Activated gamma-delta T cell (primary cell): ENCODE data around the gene PLAGL2.
"Not testable (repeated sequence)": the region's sequence is repeated elsewhere in the genome, so short reads cannot be mapped to it uniquely, and the experiment has no call there.

Experiments used
- DNase-seq: peaks from one replicate; lab custom pipeline; 2025; lab: John Stamatoyannopoulos, UW
- total RNA-seq, 2 donors: gene quantifications; one replicate each; lab custom pipeline; 2026; lab: John Stamatoyannopoulos, UW

PLAGL2 gene, protein sequence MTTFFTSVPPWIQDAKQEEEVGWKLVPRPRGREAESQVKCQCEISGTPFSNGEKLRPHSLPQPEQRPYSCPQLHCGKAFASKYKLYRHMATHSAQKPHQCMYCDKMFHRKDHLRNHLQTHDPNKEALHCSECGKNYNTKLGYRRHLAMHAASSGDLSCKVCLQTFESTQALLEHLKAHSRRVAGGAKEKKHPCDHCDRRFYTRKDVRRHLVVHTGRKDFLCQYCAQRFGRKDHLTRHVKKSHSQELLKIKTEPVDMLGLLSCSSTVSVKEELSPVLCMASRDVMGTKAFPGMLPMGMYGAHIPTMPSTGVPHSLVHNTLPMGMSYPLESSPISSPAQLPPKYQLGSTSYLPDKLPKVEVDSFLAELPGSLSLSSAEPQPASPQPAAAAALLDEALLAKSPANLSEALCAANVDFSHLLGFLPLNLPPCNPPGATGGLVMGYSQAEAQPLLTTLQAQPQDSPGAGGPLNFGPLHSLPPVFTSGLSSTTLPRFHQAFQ
- total RNA-seq: 7.3 to 7.5 reads per million in 2 donors

DNA sequence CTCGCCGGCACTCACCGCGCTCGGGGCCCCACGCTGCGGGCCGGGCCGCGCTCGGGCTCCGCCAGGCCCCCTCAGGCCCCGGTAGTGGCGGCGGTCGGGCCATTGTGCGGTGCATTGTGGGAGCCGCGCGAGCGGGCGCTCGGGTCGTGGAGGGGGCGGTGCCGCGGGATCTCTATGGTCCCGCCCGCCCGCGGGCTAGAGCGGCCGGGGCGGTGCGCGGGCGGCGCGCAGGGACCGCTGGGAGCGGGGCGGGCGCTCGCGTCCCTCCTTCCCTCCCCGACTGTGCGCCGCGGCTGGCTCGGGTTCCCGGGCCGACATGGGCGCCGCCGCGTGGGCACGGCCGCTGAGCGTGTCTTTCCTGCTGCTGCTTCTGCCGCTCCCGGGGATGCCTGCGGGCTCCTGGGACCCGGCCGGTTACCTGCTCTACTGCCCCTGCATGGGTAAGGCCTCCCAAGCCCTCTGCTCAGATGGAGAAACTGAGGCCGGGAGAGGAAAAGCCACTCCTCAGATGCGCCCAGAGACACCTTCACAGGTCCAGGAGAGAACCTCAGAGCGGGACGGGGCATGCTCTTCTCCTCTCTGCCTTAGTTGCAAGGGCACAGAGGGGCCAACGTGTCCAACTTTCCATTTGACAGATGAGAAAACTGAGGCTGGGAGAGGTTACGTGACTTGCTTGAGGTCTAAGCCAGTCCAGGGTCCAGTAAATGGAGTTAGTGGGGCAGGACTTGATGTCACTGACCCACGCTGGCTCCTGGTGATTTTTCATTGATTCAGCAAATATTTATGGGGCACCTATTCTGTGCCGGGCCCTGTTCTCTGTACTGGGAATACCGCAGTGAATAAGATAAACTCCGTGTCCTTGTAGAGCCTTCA lies at the start of gene PLAGL2, which contains the start of gene POFUT1:
TSS of gene PLAGL2 (minus strand) at position 118 of the 873 bp plus-strand sequence. CDS start 5,565 bp downstream, outside the sequence.
TSS of gene POFUT1 (plus strand) at position 255 of the 873 bp plus-strand sequence. CDS start at position 317, 62 bp downstream.
- peak; percentile 78 for DNase-seq

DNA sequence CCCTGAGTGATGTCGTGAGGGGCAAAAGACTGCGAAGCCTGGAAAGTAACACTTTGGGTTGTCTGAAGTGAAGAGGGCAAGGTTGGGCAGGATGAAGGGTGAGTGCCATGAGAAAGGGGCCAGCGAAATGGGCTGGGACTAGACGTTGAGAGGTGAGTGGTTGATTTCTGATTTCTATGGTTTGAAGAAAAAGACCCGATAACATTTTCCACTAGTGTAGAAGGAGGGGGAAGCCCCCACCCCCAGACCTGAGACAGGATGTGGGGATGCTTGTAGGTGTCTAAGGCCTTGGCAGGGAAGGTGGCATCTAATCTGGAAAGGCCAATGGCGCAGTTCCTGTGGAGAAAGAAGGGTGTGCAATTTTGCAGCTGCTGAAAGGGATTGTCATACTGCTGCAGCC lies 44.6 kb upstream of the PLAGL2 start:
- no peak for DNase-seq

DNA sequence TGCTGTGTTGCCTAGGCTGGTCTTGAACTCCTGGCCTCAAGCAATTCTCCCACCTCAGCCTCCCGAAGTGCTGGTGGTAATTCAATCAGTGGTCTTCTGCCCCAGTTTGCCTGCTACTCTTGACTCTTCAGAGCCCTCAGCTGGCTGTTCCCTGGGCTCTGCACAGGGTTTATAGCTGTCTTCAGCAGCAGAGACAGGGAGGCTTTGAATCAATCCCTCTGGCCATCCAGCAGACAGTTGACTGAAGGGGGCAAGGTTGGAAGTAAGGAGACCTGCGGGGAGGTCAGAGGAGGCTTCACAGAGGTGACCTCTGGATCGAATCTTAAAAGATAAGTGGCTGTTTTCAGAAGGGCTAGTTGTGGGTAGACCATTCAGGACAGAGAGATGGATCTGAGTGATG lies 43.9 kb upstream of the PLAGL2 start:
- DNase-seq: no peak

DNA sequence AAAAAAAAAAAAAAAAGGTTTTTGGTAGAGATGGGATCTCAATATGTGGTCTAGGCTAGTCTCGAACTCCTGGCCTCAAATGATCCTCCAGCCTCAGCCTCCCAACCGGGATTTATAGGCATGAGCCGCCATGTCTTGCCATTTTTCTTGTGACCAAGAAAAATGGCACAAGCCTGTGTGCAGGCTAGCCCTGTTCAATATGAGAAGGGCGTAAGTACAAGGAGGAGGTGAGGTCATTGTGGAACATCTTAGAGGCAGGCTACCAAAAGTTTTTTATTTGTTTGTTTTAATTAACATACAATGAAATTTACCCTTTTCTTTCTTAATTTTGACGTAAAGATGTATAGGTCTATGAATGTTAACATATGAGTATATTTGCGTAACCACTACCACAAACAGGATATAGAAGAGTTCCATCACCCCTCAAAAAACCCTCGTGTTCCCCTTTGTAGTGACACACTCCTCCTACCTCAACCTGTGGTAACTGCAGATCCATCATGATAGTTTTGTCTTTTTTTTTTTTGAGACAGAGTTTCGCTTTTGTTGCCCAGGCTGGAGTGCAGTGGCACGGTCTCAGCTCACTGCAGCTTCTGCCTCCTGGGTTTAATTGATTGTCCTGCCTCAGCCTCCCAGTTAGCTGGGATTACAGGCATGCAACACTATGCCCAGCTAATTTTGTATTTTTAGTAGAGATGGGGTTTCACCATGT lies 41.6 kb upstream of the PLAGL2 start:
- no peak for DNase-seq

DNA sequence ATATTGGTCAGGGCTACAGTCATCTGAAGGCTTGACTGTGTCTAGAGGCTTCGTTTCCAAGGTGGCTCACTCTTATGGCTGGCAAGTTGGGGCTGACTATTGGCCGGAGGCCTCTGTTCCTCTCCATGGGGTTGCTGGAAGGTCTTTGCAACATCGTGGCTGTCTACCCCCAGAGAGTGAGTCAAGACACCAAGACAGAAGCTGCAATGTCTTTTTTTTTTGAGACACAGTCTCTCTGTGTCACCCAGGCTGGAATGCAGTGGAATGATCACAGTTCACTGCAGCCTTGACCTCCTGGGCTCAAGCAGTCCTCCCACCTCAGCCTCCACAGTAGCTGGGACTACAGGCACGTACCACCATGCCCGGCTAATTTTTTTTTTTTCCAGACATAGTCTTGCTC lies 40.5 kb upstream of the PLAGL2 start:
- no peak for DNase-seq

DNA sequence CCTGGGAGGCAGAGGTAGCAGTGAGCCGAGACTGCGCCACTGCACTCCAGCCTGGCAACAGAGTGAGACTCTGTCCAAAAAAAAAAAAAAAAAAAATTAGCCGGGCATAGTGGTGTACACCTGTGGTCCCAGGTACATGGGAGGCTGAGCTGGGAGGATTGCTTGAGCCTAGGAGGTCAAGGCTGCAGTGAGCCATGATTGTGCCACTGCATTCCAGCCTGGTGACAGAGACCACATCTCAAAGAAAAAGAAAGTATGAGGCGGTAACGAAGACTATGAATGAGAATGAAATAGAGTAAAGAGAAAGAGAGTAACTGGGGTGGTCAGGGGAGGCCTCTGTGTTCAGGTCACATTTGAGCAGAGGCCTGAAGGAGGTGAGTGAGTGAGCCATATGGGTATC lies 38.7 kb upstream of the PLAGL2 start:
- not testable (repeated sequence) for DNase-seq

DNA sequence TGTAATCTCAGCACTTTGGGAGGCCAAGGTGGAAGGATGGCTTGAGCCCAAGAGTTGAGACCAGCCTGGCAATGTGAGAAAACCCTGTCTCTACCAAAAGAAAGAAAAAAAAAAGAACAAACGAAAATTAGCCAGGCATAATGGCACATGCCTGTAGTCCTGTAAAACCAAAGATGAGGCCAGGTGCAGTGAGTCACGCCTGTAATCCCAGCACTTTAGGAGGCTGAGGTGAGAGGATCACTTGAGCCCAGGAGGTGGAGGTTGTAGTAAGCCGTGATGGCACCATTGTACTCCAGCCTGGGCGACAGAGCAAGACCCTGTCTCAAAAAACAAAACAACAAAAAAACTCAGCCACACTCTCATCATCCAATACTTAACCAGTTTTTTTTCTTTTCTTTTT lies 37.4 kb upstream of the PLAGL2 start:
- DNase-seq: no peak

DNA sequence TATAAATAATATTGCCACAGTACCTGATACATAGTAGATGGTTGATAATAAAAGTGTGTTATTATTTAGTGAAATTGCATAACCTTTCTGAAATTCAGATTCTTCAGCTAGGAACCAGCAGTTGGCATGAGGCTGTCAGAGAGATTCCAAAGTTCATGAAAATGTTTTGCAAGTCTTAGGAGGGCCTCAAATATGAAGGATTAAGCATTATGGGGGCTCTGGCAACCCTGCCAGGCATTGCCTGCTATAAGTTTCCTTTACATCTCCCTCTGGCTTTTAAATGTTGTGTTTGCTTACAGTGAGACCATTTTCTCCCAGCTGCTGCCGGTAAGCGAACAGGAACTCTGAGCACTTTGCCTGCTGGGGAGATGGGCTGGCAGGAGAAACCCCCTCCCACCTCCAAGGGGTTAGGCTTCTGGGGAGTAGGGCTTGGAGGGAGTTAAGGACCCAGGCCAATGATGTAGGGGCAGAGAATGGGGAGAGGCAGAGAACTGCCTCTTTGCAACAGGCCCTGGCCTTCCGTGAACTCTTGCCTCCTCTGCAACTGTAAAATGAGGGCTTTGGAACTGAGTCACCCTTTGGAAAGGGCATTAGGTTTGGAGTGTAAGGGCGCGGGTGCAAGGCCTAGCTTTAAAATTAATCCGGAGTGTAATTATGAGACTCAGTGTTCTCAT lies 36.7 kb upstream of the PLAGL2 start:
- DNase-seq: no peak

DNA sequence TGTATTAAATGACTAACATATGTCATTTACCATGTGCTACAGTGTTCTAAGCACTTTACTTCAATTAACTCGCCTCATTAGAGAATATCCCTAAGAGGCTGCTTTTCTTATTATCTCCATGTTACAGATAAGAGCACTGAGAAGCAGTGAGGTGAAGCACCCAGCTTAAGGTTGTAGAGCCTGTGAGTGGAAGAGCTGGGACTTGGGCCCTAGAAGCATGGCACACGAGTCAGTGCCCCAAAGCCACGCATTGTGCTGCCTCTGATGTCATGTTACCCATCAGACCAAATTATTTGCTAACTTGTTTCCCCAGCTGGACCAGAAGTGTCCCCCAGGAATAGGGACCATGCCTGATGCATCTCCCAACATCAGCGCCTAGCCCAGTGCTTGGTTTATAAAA lies 34.3 kb upstream of the PLAGL2 start:
- no peak for DNase-seq

DNA sequence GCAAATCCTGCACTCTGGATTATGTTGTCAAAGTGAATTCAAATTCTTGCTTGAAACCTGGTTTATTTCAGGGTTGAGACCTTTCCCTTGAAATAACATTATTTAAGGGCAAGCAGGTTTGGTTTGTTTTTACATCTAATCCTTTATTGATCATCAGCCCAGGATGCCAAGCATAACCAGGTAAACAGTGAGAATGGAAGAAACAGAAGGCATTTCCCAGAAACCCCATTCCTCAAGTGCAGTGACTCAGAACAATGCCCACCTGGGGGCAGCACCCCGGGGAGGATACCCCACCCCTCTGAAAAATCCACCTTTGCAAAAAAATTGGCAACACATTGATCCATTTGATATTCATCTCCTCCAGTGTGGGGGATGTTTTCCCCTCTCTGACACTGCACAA lies 32.7 kb upstream of the PLAGL2 start:
- DNase-seq: no peak

DNA sequence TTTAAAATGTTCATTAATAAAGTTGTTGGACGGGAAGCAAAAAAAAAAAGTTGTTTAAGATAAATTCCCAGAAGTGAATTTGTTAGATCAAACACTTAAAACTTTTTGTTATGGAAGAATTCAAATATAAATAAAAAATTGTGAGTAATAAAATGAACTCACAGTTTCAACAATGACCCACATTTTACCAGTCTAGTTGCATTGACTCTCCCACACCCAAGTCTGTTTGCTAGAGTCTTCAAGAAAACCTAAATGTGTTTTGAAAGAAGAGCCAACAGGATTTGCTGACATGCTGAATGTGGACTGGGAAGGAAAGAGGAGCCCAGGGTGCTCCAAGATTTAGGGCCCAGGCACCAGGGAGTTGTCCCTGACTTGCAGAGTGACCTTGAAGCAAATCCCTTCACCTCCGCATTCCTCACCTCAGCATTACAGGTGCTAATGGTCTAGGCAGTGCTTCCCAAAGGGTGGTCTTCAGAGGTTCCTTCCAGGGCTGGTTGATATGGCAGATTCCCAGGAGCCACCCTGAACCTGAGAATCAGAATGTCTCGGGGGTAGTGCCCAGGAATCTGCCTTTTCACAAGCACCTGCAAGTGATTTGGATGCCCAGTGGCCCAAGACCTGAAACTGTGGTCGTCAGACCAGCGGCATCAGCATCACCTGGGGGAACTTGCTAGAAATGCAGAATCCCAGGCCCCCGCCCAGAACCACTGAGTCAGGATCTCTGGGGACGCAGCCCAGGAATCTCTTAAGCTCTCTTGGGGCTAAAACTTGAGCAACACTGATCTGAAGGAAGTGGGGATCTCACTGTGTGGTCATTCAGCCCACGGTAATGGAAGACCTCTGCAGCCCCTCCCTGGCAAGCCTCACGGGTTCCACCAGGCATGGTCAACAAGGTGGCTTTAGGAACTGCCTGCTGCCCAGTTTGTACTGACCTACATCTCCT lies 31.2 kb upstream of the PLAGL2 start:
- no peak for DNase-seq

DNA sequence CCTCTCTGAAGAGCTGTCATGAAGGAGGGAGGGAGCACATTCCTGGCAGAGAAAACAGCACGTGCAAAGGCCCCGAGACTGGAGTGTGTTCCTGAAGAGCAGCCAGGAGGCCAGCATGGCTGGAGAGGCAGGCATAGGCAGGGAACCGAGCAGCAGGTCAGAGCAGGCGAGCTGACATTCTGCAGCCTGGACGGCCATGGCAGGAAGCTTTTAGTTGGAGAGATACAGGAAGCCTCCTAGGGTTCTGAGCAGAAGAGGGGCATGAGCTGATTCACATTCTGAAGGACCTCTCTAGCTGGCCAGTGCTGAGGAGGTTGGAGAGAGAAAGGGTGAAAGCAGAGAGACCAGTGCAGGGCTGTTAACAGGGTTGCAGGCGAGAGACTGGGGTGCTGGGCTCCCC lies 29.9 kb upstream of the PLAGL2 start:
- DNase-seq: no peak

DNA sequence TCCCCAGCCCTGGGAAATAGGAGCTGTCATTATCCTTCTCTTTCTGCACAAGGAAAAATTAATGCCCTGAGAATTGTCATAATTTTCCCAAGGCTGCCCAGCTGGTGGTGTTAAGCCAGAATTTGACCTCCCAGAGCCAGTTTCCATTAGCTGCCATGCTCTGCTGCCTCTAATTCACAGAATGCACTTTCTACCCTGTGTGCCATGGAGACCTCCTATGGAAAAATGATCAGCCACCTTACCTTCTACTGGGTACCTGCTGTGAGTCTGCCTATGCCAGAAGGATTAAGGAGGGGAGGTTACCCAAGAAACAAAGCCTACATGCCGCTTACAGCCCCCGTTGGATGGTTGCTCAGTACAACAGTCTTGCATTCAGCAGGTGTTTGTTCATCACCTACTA lies 29.3 kb upstream of the PLAGL2 start:
- DNase-seq: no peak

DNA sequence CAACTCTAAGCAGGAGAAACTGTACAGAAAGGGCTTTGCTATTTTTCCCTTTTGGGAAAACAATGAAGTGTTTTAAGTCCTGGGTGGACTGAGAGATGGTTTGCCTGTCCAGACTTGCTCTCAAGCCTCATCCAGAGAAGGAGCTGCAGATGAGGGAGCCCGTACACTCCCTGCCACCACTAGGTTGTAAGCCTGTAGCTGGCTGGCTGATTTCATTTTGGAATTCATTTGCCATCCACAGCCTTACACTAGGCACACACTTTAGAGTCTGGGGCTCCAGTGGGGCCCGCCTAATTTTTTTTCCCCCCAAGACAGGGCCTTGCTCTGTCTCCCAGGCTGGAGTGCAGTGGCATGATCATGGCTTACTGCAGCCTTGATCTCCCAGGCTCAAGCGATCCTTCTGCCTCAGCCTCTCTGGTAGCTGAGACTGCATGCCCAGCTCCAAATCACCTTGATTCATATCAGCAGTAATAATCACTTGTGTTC lies 28.5 kb upstream of the PLAGL2 start:
- no peak for DNase-seq

DNA sequence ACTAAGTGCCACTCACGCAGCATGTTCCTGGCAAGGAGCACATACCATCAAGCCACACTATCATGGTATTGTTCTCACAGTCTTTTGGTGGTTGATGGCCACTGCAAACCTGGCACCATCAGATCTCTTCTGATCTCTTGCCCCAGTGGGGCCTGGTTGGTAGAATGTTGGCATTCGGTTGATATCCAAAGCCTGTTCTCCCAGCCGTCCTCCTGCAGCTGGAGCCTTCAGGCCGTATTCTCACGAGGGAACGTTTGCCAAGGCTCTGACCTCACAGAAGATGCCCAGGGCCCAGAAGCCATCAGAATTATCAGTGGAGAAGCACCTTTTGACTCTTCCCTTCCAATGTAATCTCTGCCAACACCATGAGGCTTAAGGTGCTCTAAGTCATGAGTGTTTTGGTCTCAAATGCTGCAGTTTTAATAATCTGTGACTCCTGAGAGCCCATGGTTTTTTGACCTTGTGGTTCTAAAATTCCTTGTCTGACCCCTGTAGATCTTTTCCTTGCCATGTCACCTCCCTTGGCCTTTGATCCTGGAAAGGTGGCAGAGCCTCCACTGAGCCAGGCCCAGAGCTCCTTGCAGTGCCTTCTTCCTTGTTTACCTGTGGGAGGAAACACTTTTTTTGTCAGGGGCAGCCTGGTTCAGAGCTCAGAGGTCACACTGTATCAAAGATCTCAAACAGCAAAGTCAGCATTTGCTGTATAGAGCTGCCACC lies 27.9 kb upstream of the PLAGL2 start:
- DNase-seq: no peak

DNA sequence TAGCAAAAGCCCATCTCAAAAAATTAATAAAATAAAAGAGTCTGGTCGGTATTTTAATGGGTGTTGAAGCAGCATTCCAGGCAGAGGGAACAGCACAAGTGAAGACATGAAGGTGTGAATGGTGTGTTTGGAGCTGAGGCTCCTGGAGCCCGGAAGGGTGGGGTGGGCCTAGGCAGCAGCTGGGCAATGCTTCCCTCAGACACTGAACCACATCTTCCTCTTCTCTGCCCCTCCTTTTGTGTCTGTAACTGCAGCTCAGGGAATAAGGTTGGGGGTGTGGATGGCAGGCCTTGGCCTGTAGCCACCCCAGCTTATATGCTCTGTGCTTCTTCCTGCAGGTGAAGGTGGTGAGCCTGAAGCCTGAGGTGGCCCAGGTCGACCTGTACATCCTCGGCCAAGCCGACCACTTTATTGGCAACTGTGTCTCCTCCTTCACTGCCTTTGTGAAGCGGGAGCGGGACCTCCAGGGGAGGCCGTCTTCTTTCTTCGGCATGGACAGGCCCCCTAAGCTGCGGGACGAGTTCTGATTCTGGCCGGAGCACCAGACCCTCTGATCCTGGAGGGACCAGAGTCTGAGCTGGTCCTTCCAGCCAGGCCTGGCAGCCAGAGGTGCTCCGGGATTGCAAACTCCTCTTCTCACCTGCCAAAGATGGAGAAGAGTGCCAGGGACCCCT lies 26.7 kb upstream of the PLAGL2 start:
- DNase-seq: no peak

DNA sequence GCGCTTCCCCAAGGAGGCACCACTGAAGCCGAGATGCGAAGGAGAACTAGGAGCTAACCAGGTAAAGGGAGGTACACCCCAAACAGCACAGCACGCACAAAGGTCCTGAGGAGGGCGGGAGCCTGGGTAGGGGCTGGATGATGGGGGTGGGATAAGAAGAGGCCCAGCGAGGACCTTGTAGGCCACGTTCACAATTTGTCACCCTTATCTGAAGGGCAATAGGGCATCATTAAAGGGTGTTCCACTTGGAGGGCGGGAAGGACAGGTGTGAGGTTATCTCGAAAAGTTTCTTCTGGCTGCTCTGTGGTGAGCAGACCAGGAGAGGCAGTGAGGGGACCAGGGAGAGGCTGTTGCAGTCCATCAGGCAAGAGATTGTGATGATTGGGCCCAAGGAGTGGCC lies 25.7 kb upstream of the PLAGL2 start:
- no peak for DNase-seq

DNA sequence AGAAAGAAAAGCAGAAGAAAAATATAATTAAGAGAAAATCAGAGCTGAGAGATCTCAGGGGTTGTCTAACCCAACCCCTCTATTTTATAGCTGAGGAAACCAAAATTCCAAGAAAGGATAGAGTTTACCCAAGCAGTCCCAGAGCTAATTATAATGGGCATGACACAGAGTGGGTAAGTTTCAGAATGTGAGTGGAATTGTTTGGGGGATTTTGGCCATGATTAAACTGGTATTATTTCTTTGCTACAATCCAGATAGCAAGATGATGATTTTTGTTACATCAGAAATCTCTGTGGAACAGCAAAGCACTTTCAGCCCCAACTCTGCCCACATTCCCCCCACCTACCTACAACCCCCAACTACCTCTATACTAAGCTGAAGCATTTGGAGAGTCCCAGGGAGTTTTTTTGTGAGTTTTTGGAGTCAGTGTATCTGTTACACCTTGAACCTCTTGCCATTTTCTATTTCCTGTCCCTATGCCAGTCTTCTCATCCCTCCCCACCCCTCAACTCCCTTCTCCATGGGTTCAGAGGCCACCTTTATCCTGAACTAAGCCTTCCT lies 24.9 kb upstream of the PLAGL2 start:
- no peak for DNase-seq

DNA sequence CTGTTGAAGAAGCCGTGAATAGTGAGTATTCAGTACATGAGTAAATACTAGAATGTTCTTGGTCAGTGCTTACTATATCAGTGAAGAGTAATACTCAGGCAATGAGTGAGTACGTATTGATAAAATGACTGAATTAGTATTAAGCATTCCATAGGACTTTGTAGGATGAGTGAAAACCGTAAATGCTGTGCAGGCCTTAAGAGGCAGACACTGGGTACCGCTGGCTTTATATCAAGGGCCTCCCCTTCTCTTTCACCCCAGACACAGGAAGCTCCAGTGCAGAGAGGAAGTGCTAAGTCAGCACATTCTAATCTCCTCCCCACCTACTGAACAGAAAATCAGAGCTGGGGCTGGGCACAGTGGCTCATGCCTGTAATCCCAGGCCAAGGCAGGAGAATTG lies 24.3 kb upstream of the PLAGL2 start:
- DNase-seq: no peak
